H9 (cell line): ENCODE data around the gene CTNNAL1. TPM values are rescaled to one million over a fixed set of nuclear protein-coding genes. Genes with fewer than 3 reads are reported as not detected.

Source experiments
- DNase-seq: peaks from one replicate; pipeline ENCODE4 v3.0.0-alpha.2; 2017
- H2AFZ ChIP-seq: one replicate; pipeline ENCODE4 v1.6.1; 2013; ENCODE audit warnings: mild to moderate bottlenecking, low read length, control low read depth, moderate library complexity
- H2AK5ac ChIP-seq: 2 replicates; pipeline ENCODE4 v1.6.1; 2013; ENCODE audit warnings: low read length, control low read depth, mixed read lengths; ENCODE audit not compliant: insufficient read length
- H2BK120ac ChIP-seq: one replicate; pipeline ENCODE4 v1.6.1; 2013; ENCODE audit warnings: low read depth, mild to moderate bottlenecking, low read length, control low read depth, inconsistent platforms; ENCODE audit not compliant: poor library complexity, severe bottlenecking
- H2BK12ac ChIP-seq: 2 replicates; pipeline ENCODE4 v1.6.1; 2013; ENCODE audit warnings: low read length, control low read depth, mixed read lengths, low read depth; ENCODE audit not compliant: insufficient read length
- H2BK15ac ChIP-seq: 2 replicates; pipeline ENCODE4 v1.6.1; 2013; ENCODE audit warnings: low read depth, low read length, control low read depth
- H2BK20ac ChIP-seq: one replicate; pipeline ENCODE4 v1.6.1; 2013; ENCODE audit warnings: low read depth, mild to moderate bottlenecking, low read length, control low read depth, inconsistent platforms; ENCODE audit not compliant: poor library complexity, severe bottlenecking
- H2BK5ac ChIP-seq: 2 replicates; pipeline ENCODE4 v1.6.1; 2013; ENCODE audit warnings: low read length, control low read depth, mixed read lengths; ENCODE audit not compliant: insufficient read length
- H3K14ac ChIP-seq: 2 replicates; pipeline ENCODE4 v1.6.1; 2013; ENCODE audit warnings: low read length, control low read depth; ENCODE audit not compliant: insufficient read depth
- H3K18ac ChIP-seq: 2 replicates; pipeline ENCODE4 v1.6.1; 2013; ENCODE audit warnings: low read depth, mild to moderate bottlenecking, mixed read lengths, low read length, control low read depth; ENCODE audit not compliant: insufficient read length
- H3K23ac ChIP-seq: 2 replicates; pipeline ENCODE4 v1.6.1; 2013; ENCODE audit warnings: low read length, control low read depth, mixed read lengths, low read depth; ENCODE audit not compliant: insufficient read length
- H3K23me2 ChIP-seq: 2 replicates; pipeline ENCODE4 v1.6.1; 2013; ENCODE audit warnings: low read depth, mild to moderate bottlenecking, mixed read lengths, low read length, control low read depth; ENCODE audit not compliant: insufficient read length, poor library complexity, severe bottlenecking
- H3K27ac ChIP-seq: 2 replicates; pipeline ENCODE4 v1.5.1; 2013; ENCODE audit warnings: low read length, control low read depth, mixed read lengths, low read depth; ENCODE audit not compliant: insufficient read length
- H3K27me3 ChIP-seq: 2 replicates; pipeline ENCODE4 v1.6.1; 2013; ENCODE audit warnings: low read length, control low read depth, inconsistent platforms; ENCODE audit not compliant: insufficient read depth
- H3K4ac ChIP-seq: 2 replicates; pipeline ENCODE4 v1.6.1; 2013; ENCODE audit warnings: low read depth, mild to moderate bottlenecking, control low read depth, inconsistent platforms, low read length, moderate library complexity
- H3K4me1 ChIP-seq: 2 replicates; pipeline ENCODE4 v1.6.1; 2013; ENCODE audit warnings: low read length, control low read depth, inconsistent platforms; ENCODE audit not compliant: insufficient read depth
- H3K4me2 ChIP-seq: 2 replicates; pipeline ENCODE4 v1.6.1; 2013; ENCODE audit warnings: low read length, control low read depth, mixed read lengths; ENCODE audit not compliant: insufficient read length, insufficient read depth
- H3K56ac ChIP-seq: 2 replicates; pipeline ENCODE4 v1.6.1; 2013; ENCODE audit warnings: low read depth, mild to moderate bottlenecking, mixed read lengths, low read length, control low read depth; ENCODE audit not compliant: insufficient read length
- H3K79me1 ChIP-seq: 2 replicates; pipeline ENCODE4 v1.6.1; 2013; ENCODE audit warnings: low read depth, mild to moderate bottlenecking, moderate library complexity, low read length, control low read depth, inconsistent platforms; ENCODE audit not compliant: insufficient read depth, poor library complexity, severe bottlenecking
- H3K79me2 ChIP-seq: 2 replicates; pipeline ENCODE4 v1.6.1; 2013; ENCODE audit warnings: low read length, control low read depth, inconsistent platforms; ENCODE audit not compliant: insufficient read depth
- H3K9ac ChIP-seq: 2 replicates; pipeline ENCODE4 v1.6.1; 2013; ENCODE audit warnings: low read length, control low read depth, mixed read lengths; ENCODE audit not compliant: insufficient read length; ENCODE audit errors: extremely low read depth
- H3K9me3 ChIP-seq: one replicate; pipeline ENCODE4 v1.6.1; 2013; ENCODE audit warnings: low read depth, low read length, inconsistent platforms; ENCODE audit not compliant: control insufficient read depth
- H3T11ph ChIP-seq: one replicate; pipeline ENCODE4 v1.6.1; 2013; ENCODE audit warnings: mild to moderate bottlenecking, low read length, control low read depth, inconsistent platforms
- H4K20me1 ChIP-seq: one replicate; pipeline ENCODE4 v1.6.1; 2013; ENCODE audit not compliant: control insufficient read depth, insufficient read length, insufficient read depth
- H4K5ac ChIP-seq: 2 replicates; pipeline ENCODE4 v1.6.1; 2013; ENCODE audit warnings: low read depth, mild to moderate bottlenecking, mixed read lengths, low read length, control low read depth; ENCODE audit not compliant: insufficient read length
- H4K8ac ChIP-seq: replicated peaks from 2 replicates; pipeline ENCODE4 v1.6.1; 2013; ENCODE audit warnings: low read length, control low read depth, mixed read lengths, low read depth; ENCODE audit not compliant: insufficient read length
- H4K91ac ChIP-seq: 2 replicates; pipeline ENCODE4 v1.6.1; 2013; ENCODE audit warnings: low read depth, mild to moderate bottlenecking, moderate library complexity, mixed read lengths, low read length, control low read depth; ENCODE audit not compliant: insufficient read length
- H3K27ac Mint-ChIP-seq, 3 experiments: 2 replicates in 2 of 3; 3 replicates in 1 of 3; pipeline ENCODE4 v1.8.0; 2020 to 2021; ENCODE audit warnings: mixed read lengths in 3 of 3, mild to moderate bottlenecking in 1 of 3, moderate library complexity in 1 of 3
- H3K27me3 Mint-ChIP-seq: 2 replicates; pipeline ENCODE4 v1.8.0; 2021; ENCODE audit warnings: low read depth, mild to moderate bottlenecking, moderate library complexity, mixed read lengths
- H3K36me3 Mint-ChIP-seq, 3 experiments: 2 replicates in 2 of 3; 3 replicates in 1 of 3; pipeline ENCODE4 v1.8.0; 2020 to 2021; ENCODE audit warnings: low read depth in 3 of 3, mixed read lengths in 3 of 3; ENCODE audit not compliant: insufficient read depth in 1 of 3
- H3K4me1 Mint-ChIP-seq, 2 experiments: 2 replicates each; pipeline ENCODE4 v1.8.0; 2020; ENCODE audit warnings: mixed read lengths in 2 of 2
- H3K4me3 Mint-ChIP-seq, 2 experiments: 2 replicates in 1 of 2; 3 replicates in 1 of 2; pipeline ENCODE4 v1.8.0; 2020 to 2021; ENCODE audit warnings: mild to moderate bottlenecking in 2 of 2, mixed read lengths in 2 of 2, moderate library complexity in 1 of 2
- H3K9me3 Mint-ChIP-seq, 2 experiments: 2 replicates in 1 of 2; 3 replicates in 1 of 2; pipeline ENCODE4 v1.8.0; 2020; ENCODE audit warnings: mild to moderate bottlenecking in 2 of 2, mixed read lengths in 2 of 2, moderate library complexity in 1 of 2
- WGBS: extraction: QIAGEN DNeasy Blood & Tissue Kit; methylation state at CpG from one replicate; pipeline ENCODE4 v1.1.7; 2013; ENCODE audit warnings: missing lambda C conversion rate, low lambda C conversion rate, mixed read lengths; ENCODE audit not compliant: insufficient read length; ENCODE audit errors: extremely low coverage; 5-methylcytosine and 5-hydroxymethylcytosine counted together
- total RNA-seq: library from RNA; stranded (reverse); gene quantifications from 2 replicates; pipeline ENCODE4 v1.2.1, GENCODE V29; 2021
- TF ChIP-seq, protein P1 (sequence below): fragments of 200-600 bp; sonication (generic); conservative IDR thresholded peaks from 3 replicates; pipeline ENCODE4 v1.8.0; 2021; ENCODE audit warnings: antibody characterized with exemption, mild to moderate bottlenecking

Gene CTNNAL1
- total RNA-seq, 1 experiment from 2014 or later: 52.9 TPM

DNA sequence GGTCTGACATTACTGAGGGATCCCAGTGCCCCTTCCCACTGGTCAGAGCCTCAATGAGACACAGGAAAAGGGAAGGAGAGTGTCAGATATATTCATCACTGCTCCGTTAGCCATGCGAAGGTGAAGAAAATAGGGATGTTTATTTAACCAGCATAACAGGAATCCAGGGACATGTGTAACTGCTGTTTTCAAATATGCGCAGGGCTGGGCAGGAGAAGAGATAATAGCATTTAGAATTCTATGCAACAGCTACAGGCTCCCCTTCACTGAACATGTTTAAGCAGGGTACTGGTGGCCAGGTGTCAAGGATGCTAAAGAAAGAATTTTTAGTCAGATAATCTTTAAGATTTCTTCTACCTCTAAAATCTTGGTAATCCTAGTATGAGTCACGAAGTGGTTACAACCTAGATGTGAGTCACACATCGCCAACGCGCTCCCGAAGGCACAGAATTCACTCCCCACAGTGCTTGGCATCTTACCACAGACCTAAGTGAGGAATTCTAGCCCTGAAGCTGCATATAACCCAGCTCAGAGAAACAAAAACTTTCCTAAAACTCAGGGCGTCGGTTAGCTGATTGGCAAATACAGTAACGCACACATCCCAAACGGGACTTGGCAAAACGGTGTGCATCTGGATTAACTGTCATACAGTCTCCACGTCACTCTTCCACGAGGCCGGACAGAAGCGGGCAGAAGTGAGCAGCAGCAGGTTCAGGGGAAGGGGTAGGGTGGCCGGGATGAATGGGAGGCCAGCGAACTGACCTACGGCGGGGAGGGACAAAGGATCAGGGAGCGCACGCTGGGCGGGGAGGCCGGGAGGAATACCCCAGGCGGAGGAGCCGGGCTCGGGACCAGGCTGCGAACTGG, 1.1 kb downstream of the CTNNAL1 start:
- Histone ChIP-seq H3K79me2 (peaks cover 1% of the 10 kb centered on the region; the same call in 1 of the 2 replicates), H2AK5ac (no peak overlapping the region)
- no peaks in the 10 kb centered on the region; a peak in 2 of 5 replicates for H3K9me3 Mint-ChIP-seq

More for the DNA sequence above, 1.1 kb downstream of the CTNNAL1 start:
- Histone ChIP-seq H3K79me1 (no peaks in the 10 kb centered on the region), H3K4me2 (peak overlapping the region; percentile 96), H3K56ac (no peak overlapping the region), H2BK15ac (no peak overlapping the region), H3K4me1 (no peaks in the 10 kb centered on the region), H3T11ph (no peak overlapping the region), H4K91ac (no peak overlapping the region), H3K4ac (no peak overlapping the region), H3K9me3 (no peaks in the 10 kb centered on the region), H3K9ac (peak overlapping the region; percentile 70), H2BK120ac (no peak overlapping the region), H3K27me3 (no peaks in the 10 kb centered on the region; the same call in 1 of the 2 replicates), H2BK20ac (no peak overlapping the region), H3K18ac (peak overlapping the region; percentile 49), H3K23me2 (peaks cover 12% of the 10 kb centered on the region), H2AFZ (no peak overlapping the region), H2BK12ac (no peak overlapping the region), H3K14ac (peak overlapping the region; percentile 72), H3K27ac (no peak overlapping the region), H3K23ac (no peak overlapping the region), H4K20me1 (no peaks in the 10 kb centered on the region), H4K8ac (no peak overlapping the region), H2BK5ac (no peak overlapping the region), H4K5ac (no peak overlapping the region)
- Mint-ChIP-seq H3K4me1 (peaks cover 19 to 33% of the 10 kb centered on the region in 2 experiments), H3K36me3 (peaks cover 0 to 6% (median 0%) of the 10 kb centered on the region in 3 experiments; a peak in 3 of 7 replicates), H3K27ac (peak overlapping the region in 2 of 3 experiments; percentile 34 to 94; a peak in 4 of 7 replicates), H3K4me3 (peak overlapping the region; percentile 93 to 94), H3K27me3 (peaks cover 11% of the 10 kb centered on the region)
- TF ChIP-seq, protein P1, sequence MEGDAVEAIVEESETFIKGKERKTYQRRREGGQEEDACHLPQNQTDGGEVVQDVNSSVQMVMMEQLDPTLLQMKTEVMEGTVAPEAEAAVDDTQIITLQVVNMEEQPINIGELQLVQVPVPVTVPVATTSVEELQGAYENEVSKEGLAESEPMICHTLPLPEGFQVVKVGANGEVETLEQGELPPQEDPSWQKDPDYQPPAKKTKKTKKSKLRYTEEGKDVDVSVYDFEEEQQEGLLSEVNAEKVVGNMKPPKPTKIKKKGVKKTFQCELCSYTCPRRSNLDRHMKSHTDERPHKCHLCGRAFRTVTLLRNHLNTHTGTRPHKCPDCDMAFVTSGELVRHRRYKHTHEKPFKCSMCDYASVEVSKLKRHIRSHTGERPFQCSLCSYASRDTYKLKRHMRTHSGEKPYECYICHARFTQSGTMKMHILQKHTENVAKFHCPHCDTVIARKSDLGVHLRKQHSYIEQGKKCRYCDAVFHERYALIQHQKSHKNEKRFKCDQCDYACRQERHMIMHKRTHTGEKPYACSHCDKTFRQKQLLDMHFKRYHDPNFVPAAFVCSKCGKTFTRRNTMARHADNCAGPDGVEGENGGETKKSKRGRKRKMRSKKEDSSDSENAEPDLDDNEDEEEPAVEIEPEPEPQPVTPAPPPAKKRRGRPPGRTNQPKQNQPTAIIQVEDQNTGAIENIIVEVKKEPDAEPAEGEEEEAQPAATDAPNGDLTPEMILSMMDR: no peak
- no CpG with 5 or more reads among the region's 29 CpGs for WGBS
- peak; percentile 57 for DNase-seq
